ENCODE results near the gene XPC.
"Not testable (repeated sequence)": the region's sequence is repeated elsewhere in the genome, so short reads cannot be mapped to it uniquely, and the experiment has no call there.

Gene XPC

GRCh38 chr3:14178247-14179113, at the start of gene XPC, which contains the start of gene LSM3:
Gene XPC (minus strand): TSS chr3:14178601. CDS start chr3:14178568, 33 bp downstream.
Gene LSM3 (plus strand): TSS chr3:14178817. CDS start chr3:14178861, 44 bp downstream.
- DNase-seq (ENCODE audit: low read depth in 2 of 2): peak; percentile 93 to 95

GRCh38 chr3:14227856-14228255, 49.5 kb upstream of the XPC start:
- DNase-seq (ENCODE audit: low read depth in 2 of 2): no peak

- DNase-seq (ENCODE audit: low read depth in 2 of 2): not testable (repeated sequence)
These were observed 48.0 kb upstream of the XPC start for GRCh38 chr3:14226351-14226750.

GRCh38 chr3:14225421-14225820, 47.0 kb upstream of the XPC start:
- DNase-seq (ENCODE audit: low read depth in 2 of 2): no peak

GRCh38 chr3:14224895-14225294, 46.5 kb upstream of the XPC start:
- DNase-seq (ENCODE audit: low read depth in 2 of 2): no peak

GRCh38 chr3:14223595-14223994, 45.2 kb upstream of the XPC start:
- no peak for DNase-seq (ENCODE audit: low read depth in 2 of 2)

GRCh38 chr3:14222900-14223594, 44.6 kb upstream of the XPC start:
- no peak for DNase-seq (ENCODE audit: low read depth in 2 of 2)

GRCh38 chr3:14222457-14222856, 44.1 kb upstream of the XPC start:
- no peak for DNase-seq (ENCODE audit: low read depth in 2 of 2)

GRCh38 chr3:14221902-14222301, 43.5 kb upstream of the XPC start:
- DNase-seq (ENCODE audit: low read depth in 2 of 2): no peak

- no peak for DNase-seq (ENCODE audit: low read depth in 2 of 2)
These were observed 42.5 kb upstream of the XPC start for GRCh38 chr3:14220933-14221332.

- no peak for DNase-seq (ENCODE audit: low read depth in 2 of 2)
These were observed 40.0 kb upstream of the XPC start for GRCh38 chr3:14218355-14218754.

- peak in 1 of 2 donors; percentile 43 for DNase-seq (ENCODE audit: low read depth in 2 of 2)
These were observed 38.1 kb upstream of the XPC start for GRCh38 chr3:14216257-14217048.

- DNase-seq (ENCODE audit: low read depth in 2 of 2): no peak
These were observed 36.4 kb upstream of the XPC start for GRCh38 chr3:14214764-14215163.

- DNase-seq (ENCODE audit: low read depth in 2 of 2): no peak
These were observed 34.8 kb upstream of the XPC start for GRCh38 chr3:14213066-14213774.

GRCh38 chr3:14212032-14212431, 33.6 kb upstream of the XPC start:
- no peak for DNase-seq (ENCODE audit: low read depth in 2 of 2)

GRCh38 chr3:14211621-14212020, 33.2 kb upstream of the XPC start:
- no peak for DNase-seq (ENCODE audit: low read depth in 2 of 2)

GRCh38 chr3:14210843-14211594, 32.6 kb upstream of the XPC start:
- DNase-seq (ENCODE audit: low read depth in 2 of 2): no peak

- no peak for DNase-seq (ENCODE audit: low read depth in 2 of 2)
These were observed 31.9 kb upstream of the XPC start for GRCh38 chr3:14210290-14210688.

GRCh38 chr3:14209581-14210289, 31.3 kb upstream of the XPC start:
- DNase-seq (ENCODE audit: low read depth in 2 of 2): no peak

GRCh38 chr3:14208977-14209394, 30.6 kb upstream of the XPC start:
- DNase-seq (ENCODE audit: low read depth in 2 of 2): no peak

Data from stimulated activated CD8-positive, alpha-beta memory T cell treated with anti-CD3 and anti-CD28 coated beads, Interleukin-7, amount 100 ng/mL, for 4 hours (primary cell).